ENCODE data around the gene PPFIA1. TPM values are rescaled to one million over a fixed set of nuclear protein-coding genes. Genes with fewer than 3 reads are reported as not detected.

Gene PPFIA1
- total and polyA plus RNA-seq, 2 experiments from 2014 or later: 34.1 to 48.1 TPM

GRCh38 chr11:70298243-70298915 lies 27.9 kb downstream of the PPFIA1 start:
- Histone ChIP-seq H3K4me1 (ENCODE audit: low read depth) (no peaks in the 10 kb centered on the region), H3K36me3 (no peaks in the 10 kb centered on the region), H3K27ac (no peak overlapping the region), H3K9me3 (ENCODE audit: low read depth) (no peaks in the 10 kb centered on the region), H3K4me3 (no peak overlapping the region), H3K27me3 (no peaks in the 10 kb centered on the region)
- DNase-seq (ENCODE audit: low read depth in 1 of 2, low spot score in 1 of 2): no peak
- no peak for TF ChIP-seq CTCF (IDR thresholded peaks at IDR 0.05; ENCODE audit: low read depth, low read length)

- DNase-seq (ENCODE audit: low read depth in 1 of 2, low spot score in 1 of 2): no peak
- no peak for TF ChIP-seq CTCF (IDR thresholded peaks at IDR 0.05; ENCODE audit: low read depth, low read length)
- H3K36me3 ChIP-seq: no peaks in the 10 kb centered on the region
Measured at GRCh38 chr11:70299636-70300035, 29.1 kb downstream of the PPFIA1 start.

GRCh38 chr11:70301191-70301590 lies 30.7 kb downstream of the PPFIA1 start:
- Histone ChIP-seq H3K4me3 (no peak overlapping the region), H3K4me1 (ENCODE audit: low read depth) (no peaks in the 10 kb centered on the region), H3K36me3 (no peaks in the 10 kb centered on the region), H3K27ac (no peak overlapping the region), H3K9me3 (ENCODE audit: low read depth) (no peaks in the 10 kb centered on the region), H3K27me3 (no peaks in the 10 kb centered on the region)
- no peak for DNase-seq (ENCODE audit: low read depth in 1 of 2, low spot score in 1 of 2)
- TF ChIP-seq CTCF (IDR thresholded peaks at IDR 0.05; ENCODE audit: low read depth, low read length): no peak

More at GRCh38 chr11:70299636-70300035, 29.1 kb downstream of the PPFIA1 start:
- H3K27me3 ChIP-seq: no peaks in the 10 kb centered on the region
- no peaks in the 10 kb centered on the region for H3K4me1 ChIP-seq (ENCODE audit: low read depth)
- no peak overlapping the region for H3K4me3 ChIP-seq
- H3K9me3 ChIP-seq (ENCODE audit: low read depth): no peaks in the 10 kb centered on the region
- H3K27ac ChIP-seq: no peak overlapping the region

GRCh38 chr11:70301721-70302418 lies 31.4 kb downstream of the PPFIA1 start:
- no peak overlapping the region for H3K27ac ChIP-seq

GRCh38 chr11:70302419-70302752 lies 31.9 kb downstream of the PPFIA1 start:
- Histone ChIP-seq H3K4me1 (ENCODE audit: low read depth) (no peaks in the 10 kb centered on the region), H3K4me3 (no peak overlapping the region), H3K36me3 (no peaks in the 10 kb centered on the region), H3K27ac (no peak overlapping the region), H3K27me3 (no peaks in the 10 kb centered on the region), H3K9me3 (ENCODE audit: low read depth) (no peaks in the 10 kb centered on the region)
- no peak for TF ChIP-seq CTCF (IDR thresholded peaks at IDR 0.05; ENCODE audit: low read depth, low read length)
- DNase-seq (ENCODE audit: low read depth in 1 of 2, low spot score in 1 of 2): no peak

More at GRCh38 chr11:70301721-70302418, 31.4 kb downstream of the PPFIA1 start:
- TF ChIP-seq CTCF (IDR thresholded peaks at IDR 0.05; ENCODE audit: low read depth, low read length): no peak
- Histone ChIP-seq H3K9me3 (ENCODE audit: low read depth) (no peaks in the 10 kb centered on the region), H3K27me3 (no peaks in the 10 kb centered on the region), H3K36me3 (no peaks in the 10 kb centered on the region), H3K4me1 (ENCODE audit: low read depth) (no peaks in the 10 kb centered on the region), H3K4me3 (no peak overlapping the region)
- DNase-seq (ENCODE audit: low read depth in 1 of 2, low spot score in 1 of 2): no peak
